HL-60 (cell line): ENCODE data around the gene KDM5C.

ENCODE experiments used
- DNase-seq, 2 experiments: peaks; one replicate each; pipeline ENCODE4 v3.0.0-alpha.2; 2010 to 2020; ENCODE audit warnings: low read depth in 1 of 2, low spot score in 1 of 2
- H3K27ac ChIP-seq: fragments of 250-450 bp; sonication (Bioruptor Pico); replicated peaks from 2 replicates; pipeline ENCODE4 v1.5.1; 2020; ENCODE audit warnings: mild to moderate bottlenecking, moderate library complexity
- H3K27me3 ChIP-seq: fragments of 250-450 bp; sonication (Bioruptor Pico); 2 replicates; pipeline ENCODE4 v1.5.1; 2021; ENCODE audit warnings: mild to moderate bottlenecking, moderate library complexity; ENCODE audit not compliant: insufficient read depth, poor library complexity, severe bottlenecking
- H3K4me3 ChIP-seq: replicated peaks from 2 replicates; pipeline ENCODE4 v1.5.1; 2011; ENCODE audit warnings: mild to moderate bottlenecking, control low read depth, low read length; ENCODE audit not compliant: insufficient read depth
- GABPA ChIP-seq: IDR thresholded peaks from 2 replicates; pipeline ENCODE4 v1.6.1; 2012; ENCODE audit warnings: low read depth
- POLR2AphosphoS5 ChIP-seq: IDR thresholded peaks from 2 replicates; pipeline ENCODE4 v1.6.1; 2012; ENCODE audit warnings: low read depth
- SPI1 ChIP-seq: IDR thresholded peaks from 2 replicates; pipeline ENCODE4 v1.6.1; 2012; ENCODE audit warnings: low read depth, mild to moderate bottlenecking, borderline replicate concordance
- TF ChIP-seq, protein P1 (sequence below): IDR thresholded peaks from 2 replicates; pipeline ENCODE4 v1.6.1; 2012; ENCODE audit warnings: low read depth; ENCODE audit not compliant: insufficient replicate concordance
- TF ChIP-seq, protein P2 (sequence below): IDR thresholded peaks from one replicate; pipeline ENCODE4 v1.5.1; 2011; ENCODE audit warnings: low read length, control low read depth, inconsistent platforms; ENCODE audit not compliant: insufficient read depth

The KDM5C gene

DNA sequence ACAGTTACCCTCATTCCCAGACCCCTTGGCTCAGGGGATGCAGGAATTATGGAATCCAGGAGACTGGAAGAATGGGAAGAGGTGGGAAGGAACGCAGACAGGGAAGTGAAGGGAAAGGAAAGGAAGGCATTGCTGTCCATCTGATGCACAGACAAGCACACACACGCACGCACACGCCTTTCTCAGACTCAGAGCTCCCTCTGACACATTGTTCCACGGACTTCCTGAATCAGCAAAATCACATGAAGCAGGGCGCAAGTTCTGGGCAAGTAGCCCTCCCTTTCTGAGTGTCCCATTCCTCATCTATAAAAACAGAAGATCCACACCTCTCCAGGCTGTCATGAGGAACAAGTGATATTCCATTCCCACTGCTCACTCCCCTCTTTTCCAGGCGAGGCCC is 43.2 kb upstream of the KDM5C start:
- Histone ChIP-seq H3K4me3 (no peak overlapping the region), H3K27me3 (no peaks in the 10 kb centered on the region), H3K27ac (no peak overlapping the region)
- TF ChIP-seq, protein P1, sequence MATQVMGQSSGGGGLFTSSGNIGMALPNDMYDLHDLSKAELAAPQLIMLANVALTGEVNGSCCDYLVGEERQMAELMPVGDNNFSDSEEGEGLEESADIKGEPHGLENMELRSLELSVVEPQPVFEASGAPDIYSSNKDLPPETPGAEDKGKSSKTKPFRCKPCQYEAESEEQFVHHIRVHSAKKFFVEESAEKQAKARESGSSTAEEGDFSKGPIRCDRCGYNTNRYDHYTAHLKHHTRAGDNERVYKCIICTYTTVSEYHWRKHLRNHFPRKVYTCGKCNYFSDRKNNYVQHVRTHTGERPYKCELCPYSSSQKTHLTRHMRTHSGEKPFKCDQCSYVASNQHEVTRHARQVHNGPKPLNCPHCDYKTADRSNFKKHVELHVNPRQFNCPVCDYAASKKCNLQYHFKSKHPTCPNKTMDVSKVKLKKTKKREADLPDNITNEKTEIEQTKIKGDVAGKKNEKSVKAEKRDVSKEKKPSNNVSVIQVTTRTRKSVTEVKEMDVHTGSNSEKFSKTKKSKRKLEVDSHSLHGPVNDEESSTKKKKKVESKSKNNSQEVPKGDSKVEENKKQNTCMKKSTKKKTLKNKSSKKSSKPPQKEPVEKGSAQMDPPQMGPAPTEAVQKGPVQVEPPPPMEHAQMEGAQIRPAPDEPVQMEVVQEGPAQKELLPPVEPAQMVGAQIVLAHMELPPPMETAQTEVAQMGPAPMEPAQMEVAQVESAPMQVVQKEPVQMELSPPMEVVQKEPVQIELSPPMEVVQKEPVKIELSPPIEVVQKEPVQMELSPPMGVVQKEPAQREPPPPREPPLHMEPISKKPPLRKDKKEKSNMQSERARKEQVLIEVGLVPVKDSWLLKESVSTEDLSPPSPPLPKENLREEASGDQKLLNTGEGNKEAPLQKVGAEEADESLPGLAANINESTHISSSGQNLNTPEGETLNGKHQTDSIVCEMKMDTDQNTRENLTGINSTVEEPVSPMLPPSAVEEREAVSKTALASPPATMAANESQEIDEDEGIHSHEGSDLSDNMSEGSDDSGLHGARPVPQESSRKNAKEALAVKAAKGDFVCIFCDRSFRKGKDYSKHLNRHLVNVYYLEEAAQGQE: no peak
- TF ChIP-seq SPI1: no peak
- TF ChIP-seq GABPA: no peak
- TF ChIP-seq, protein P2, sequence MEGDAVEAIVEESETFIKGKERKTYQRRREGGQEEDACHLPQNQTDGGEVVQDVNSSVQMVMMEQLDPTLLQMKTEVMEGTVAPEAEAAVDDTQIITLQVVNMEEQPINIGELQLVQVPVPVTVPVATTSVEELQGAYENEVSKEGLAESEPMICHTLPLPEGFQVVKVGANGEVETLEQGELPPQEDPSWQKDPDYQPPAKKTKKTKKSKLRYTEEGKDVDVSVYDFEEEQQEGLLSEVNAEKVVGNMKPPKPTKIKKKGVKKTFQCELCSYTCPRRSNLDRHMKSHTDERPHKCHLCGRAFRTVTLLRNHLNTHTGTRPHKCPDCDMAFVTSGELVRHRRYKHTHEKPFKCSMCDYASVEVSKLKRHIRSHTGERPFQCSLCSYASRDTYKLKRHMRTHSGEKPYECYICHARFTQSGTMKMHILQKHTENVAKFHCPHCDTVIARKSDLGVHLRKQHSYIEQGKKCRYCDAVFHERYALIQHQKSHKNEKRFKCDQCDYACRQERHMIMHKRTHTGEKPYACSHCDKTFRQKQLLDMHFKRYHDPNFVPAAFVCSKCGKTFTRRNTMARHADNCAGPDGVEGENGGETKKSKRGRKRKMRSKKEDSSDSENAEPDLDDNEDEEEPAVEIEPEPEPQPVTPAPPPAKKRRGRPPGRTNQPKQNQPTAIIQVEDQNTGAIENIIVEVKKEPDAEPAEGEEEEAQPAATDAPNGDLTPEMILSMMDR: no peak
- no peak for TF ChIP-seq POLR2AphosphoS5
- no peak for DNase-seq

DNA sequence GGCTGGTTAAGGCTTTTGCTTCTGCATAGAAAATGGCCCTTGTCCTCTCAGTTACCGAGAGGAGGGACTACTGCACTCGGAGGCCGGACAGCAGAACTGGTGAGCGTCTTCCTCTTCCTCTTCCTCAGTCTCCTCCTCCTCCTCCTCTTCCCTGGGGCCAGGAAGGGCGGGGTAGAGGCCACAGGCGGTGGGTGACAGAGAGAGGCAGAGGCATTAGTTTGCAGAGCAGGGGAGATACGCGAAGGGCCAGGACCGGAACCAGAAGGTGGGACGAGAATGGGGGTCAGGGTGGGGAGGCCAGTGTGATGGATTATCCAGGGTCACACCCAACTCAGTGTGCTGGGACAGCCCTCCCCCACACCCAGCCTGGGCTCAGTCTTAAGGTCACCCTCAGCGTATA is 41.9 kb upstream of the KDM5C start:
- Histone ChIP-seq H3K27ac (no peak overlapping the region), H3K4me3 (no peak overlapping the region), H3K27me3 (no peaks in the 10 kb centered on the region)
- no peak for TF ChIP-seq POLR2AphosphoS5
- TF ChIP-seq, protein P1: no peak
- TF ChIP-seq, protein P2: no peak
- TF ChIP-seq GABPA: no peak
- DNase-seq: peak in 1 of 2 experiments; percentile 42

DNA sequence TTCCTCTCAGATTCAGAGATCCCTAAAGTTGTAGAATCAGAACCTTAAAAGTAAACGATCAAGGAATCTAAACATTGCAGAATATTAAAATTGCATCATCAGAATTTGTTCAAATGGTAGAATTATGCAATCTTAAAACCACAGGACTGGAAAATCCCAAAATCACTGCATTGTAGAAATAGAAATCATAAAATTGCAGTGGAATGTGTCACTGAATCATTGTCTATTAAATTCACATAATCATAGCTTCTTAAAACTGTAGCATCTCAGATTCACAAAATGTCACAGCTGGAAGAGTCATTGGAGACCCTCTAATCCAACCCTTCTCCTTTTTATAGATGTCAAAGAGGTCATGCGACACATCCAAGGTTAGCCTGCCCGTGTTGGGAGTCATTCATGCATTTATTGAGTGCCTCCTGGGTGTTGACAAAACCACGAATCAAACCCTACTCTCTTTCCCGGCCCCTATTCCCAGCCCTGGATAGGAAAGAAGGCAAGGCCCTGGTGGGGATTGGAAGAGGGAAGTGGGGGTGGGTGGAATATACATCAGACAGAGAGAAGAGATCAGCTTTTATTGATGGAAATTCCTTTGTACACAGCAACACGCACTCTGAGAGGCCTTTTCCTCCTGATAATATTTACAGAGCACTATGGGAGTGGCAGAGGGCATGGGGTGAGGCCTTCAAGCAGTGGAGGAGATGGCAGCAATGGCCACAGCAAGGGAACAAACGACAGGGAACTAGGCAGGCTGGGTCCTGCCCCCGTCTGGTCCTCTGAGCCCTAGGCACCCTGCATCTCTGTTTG is 41.0 kb upstream of the KDM5C start:
- no peak for DNase-seq
- TF ChIP-seq SPI1 (no peak), GABPA (no peak), POLR2AphosphoS5 (no peak)
- TF ChIP-seq, protein P1: no peak
- TF ChIP-seq, protein P2: no peak
- no peak overlapping the region for H3K27ac ChIP-seq

More for the DNA sequence above, 41.0 kb upstream of the KDM5C start:
- Histone ChIP-seq H3K4me3 (no peak overlapping the region), H3K27me3 (no peaks in the 10 kb centered on the region)
